ENCODE measurements around the gene USP36. TPM values are rescaled to one million over a fixed set of nuclear protein-coding genes. Genes with fewer than 3 reads are reported as not detected.
"Not testable (repeated sequence)": the region's sequence is repeated elsewhere in the genome, so short reads cannot be mapped to it uniquely, and the experiment has no call there.

USP36 gene
- total RNA-seq, 4 donors from 2014 or later, result 6.5 to 102 (median 31.9) TPM

- H3K9me3 ChIP-seq, result no peaks in the 10 kb centered on the region
- no peak for TF ChIP-seq POLR2A (IDR thresholded peaks at IDR 0.05)
- TF ChIP-seq CTCF (IDR thresholded peaks at IDR 0.05), result no peak
- H3K4me3 ChIP-seq, result no peak overlapping the region
- intact Hi-C loops (cut with DNase I; ENCODE audit: low total_unique reads), result no loop called here
- DNase-seq, result no peak
- no peaks in the 10 kb centered on the region for H3K4me1 ChIP-seq
- no peak overlapping the region for H3K27ac ChIP-seq
- H3K27me3 ChIP-seq, result no peaks in the 10 kb centered on the region
- H3K36me3 ChIP-seq, result no peaks in the 10 kb centered on the region
These were observed 87.0 kb downstream of the USP36 start for GRCh38 chr17:78753316-78754250.

- H3K4me1 ChIP-seq, result no peaks in the 10 kb centered on the region
- H3K27ac ChIP-seq, result no peak overlapping the region
These were observed 89.0 kb downstream of the USP36 start for GRCh38 chr17:78751447-78752161.

GRCh38 chr17:78751000-78751399 lies 89.6 kb downstream of the USP36 start:
- DNase-seq; H3K4me1 ChIP-seq; H3K4me3 ChIP-seq; H3K27ac ChIP-seq; H3K27me3 ChIP-seq; intact Hi-C loops (cut with DNase I; ENCODE audit: low total_unique reads); H3K36me3 ChIP-seq; H3K9me3 ChIP-seq: not testable (repeated sequence)

More at GRCh38 chr17:78751447-78752161, 89.0 kb downstream of the USP36 start:
- Histone ChIP-seq H3K9me3 (no peaks in the 10 kb centered on the region), H3K27me3 (no peaks in the 10 kb centered on the region), H3K4me3 (no peak overlapping the region), H3K36me3 (no peaks in the 10 kb centered on the region)
- TF ChIP-seq POLR2A (IDR thresholded peaks at IDR 0.05) (no peak), CTCF (IDR thresholded peaks at IDR 0.05) (no peak)
- DNase-seq, result no peak
- intact Hi-C loops (cut with DNase I; ENCODE audit: low total_unique reads), result no loop called here

GRCh38 chr17:78748730-78749317 lies 91.8 kb downstream of the USP36 start:
- Histone ChIP-seq H3K4me3 (no peak overlapping the region), H3K9me3 (no peaks in the 10 kb centered on the region), H3K27me3 (no peaks in the 10 kb centered on the region), H3K27ac (peak overlapping the region; percentile 61 to 82), H3K36me3 (no peaks in the 10 kb centered on the region), H3K4me1 (no peaks in the 10 kb centered on the region)
- intact Hi-C loops (cut with DNase I; ENCODE audit: low total_unique reads), result no loop called here
- TF ChIP-seq POLR2A (IDR thresholded peaks at IDR 0.05) (peak in 1 of 2 donors; percentile 11), CTCF (IDR thresholded peaks at IDR 0.05) (no peak)
- peak; percentile 33 to 55 for DNase-seq

GRCh38 chr17:78748048-78748729 lies 92.4 kb downstream of the USP36 start:
- H3K36me3 ChIP-seq, result no peaks in the 10 kb centered on the region
- TF ChIP-seq POLR2A (IDR thresholded peaks at IDR 0.05), result no peak
- no peak for TF ChIP-seq CTCF (IDR thresholded peaks at IDR 0.05)
- H3K4me3 ChIP-seq, result no peak overlapping the region
- H3K27ac ChIP-seq, result peak overlapping the region; percentile 53 to 82
- no peaks in the 10 kb centered on the region for H3K27me3 ChIP-seq
- intact Hi-C loops (cut with DNase I; ENCODE audit: low total_unique reads), result no loop called here
- DNase-seq, result no peak
- no peaks in the 10 kb centered on the region for H3K4me1 ChIP-seq
- no peaks in the 10 kb centered on the region for H3K9me3 ChIP-seq

All from uterus (tissue), 4 donors.